HL-60 (cell line): ENCODE results near the gene MAGEF1.

Source experiments
- CTCF ChIP-seq: IDR thresholded peaks from one replicate; pipeline ENCODE4 v1.5.1; 2011; ENCODE audit warnings: low read length, control low read depth, inconsistent platforms; ENCODE audit not compliant: insufficient read depth
- GABPA ChIP-seq: IDR thresholded peaks from 2 replicates; pipeline ENCODE4 v1.6.1; 2012; ENCODE audit warnings: low read depth
- POLR2AphosphoS5 ChIP-seq: IDR thresholded peaks from 2 replicates; pipeline ENCODE4 v1.6.1; 2012; ENCODE audit warnings: low read depth
- REST ChIP-seq: IDR thresholded peaks from 2 replicates; pipeline ENCODE4 v1.6.1; 2012; ENCODE audit warnings: low read depth; ENCODE audit not compliant: insufficient replicate concordance
- SPI1 ChIP-seq: IDR thresholded peaks from 2 replicates; pipeline ENCODE4 v1.6.1; 2012; ENCODE audit warnings: low read depth, mild to moderate bottlenecking, borderline replicate concordance

- TF ChIP-seq POLR2AphosphoS5 (no peak), CTCF (no peak), REST (no peak), GABPA (no peak), SPI1 (no peak)
Observed at GRCh38 chr3:184700759-184701158, 11.1 kb downstream of the MAGEF1 start.
